ENCODE results near the gene PLAC1.

The PLAC1 gene

GRCh38 chrX:134633832-134634231, 24.4 kb downstream of the PLAC1 start:
- TF ChIP-seq YY1 (IDR thresholded peaks at IDR 0.05; ENCODE audit: low read depth) (no peak), CREB1 (IDR thresholded peaks at IDR 0.05; ENCODE audit: low read depth) (no peak), RAD21 (IDR thresholded peaks at IDR 0.05; ENCODE audit: low read depth) (no peak), MAX (IDR thresholded peaks at IDR 0.05) (no peak), CEBPB (IDR thresholded peaks at IDR 0.05) (no peak), ZBTB7A (IDR thresholded peaks at IDR 0.05; ENCODE audit: low read depth) (no peak), EGR1 (IDR thresholded peaks at IDR 0.05) (no peak), EP300 (IDR thresholded peaks at IDR 0.05; ENCODE audit: borderline replicate concordance) (no peak), REST (IDR thresholded peaks at IDR 0.05; ENCODE audit: low read depth) (no peak), TAF1 (IDR thresholded peaks at IDR 0.05; ENCODE audit: low read depth) (no peak), NFIC (IDR thresholded peaks at IDR 0.05) (no peak), USF1 (IDR thresholded peaks at IDR 0.05) (no peak), FOXM1 (IDR thresholded peaks at IDR 0.05; ENCODE audit: borderline replicate concordance, low read depth) (no peak), TCF12 (IDR thresholded peaks at IDR 0.05; ENCODE audit: low read depth) (no peak), TEAD4 (IDR thresholded peaks at IDR 0.05) (no peak)

GRCh38 chrX:134633394-134633793, 24.9 kb downstream of the PLAC1 start:
- TF ChIP-seq MAX (IDR thresholded peaks at IDR 0.05) = no peak
- no peak for TF ChIP-seq RAD21 (IDR thresholded peaks at IDR 0.05; ENCODE audit: low read depth)
- TF ChIP-seq TAF1 (IDR thresholded peaks at IDR 0.05; ENCODE audit: low read depth) = no peak
- no peak for TF ChIP-seq EP300 (IDR thresholded peaks at IDR 0.05; ENCODE audit: borderline replicate concordance)
- TF ChIP-seq NFIC (IDR thresholded peaks at IDR 0.05) = no peak

GRCh38 chrX:134632355-134632754, 25.9 kb downstream of the PLAC1 start:
- TF ChIP-seq FOXM1 (IDR thresholded peaks at IDR 0.05; ENCODE audit: borderline replicate concordance, low read depth) (no peak), REST (IDR thresholded peaks at IDR 0.05; ENCODE audit: low read depth) (no peak), MAX (IDR thresholded peaks at IDR 0.05) (no peak), TAF1 (IDR thresholded peaks at IDR 0.05; ENCODE audit: low read depth) (no peak), CEBPB (IDR thresholded peaks at IDR 0.05) (no peak), CREB1 (IDR thresholded peaks at IDR 0.05; ENCODE audit: low read depth) (no peak), RAD21 (IDR thresholded peaks at IDR 0.05; ENCODE audit: low read depth) (no peak), EP300 (IDR thresholded peaks at IDR 0.05; ENCODE audit: borderline replicate concordance) (no peak), YY1 (IDR thresholded peaks at IDR 0.05; ENCODE audit: low read depth) (no peak), EGR1 (IDR thresholded peaks at IDR 0.05) (no peak), TCF12 (IDR thresholded peaks at IDR 0.05; ENCODE audit: low read depth) (no peak), ZBTB7A (IDR thresholded peaks at IDR 0.05; ENCODE audit: low read depth) (no peak), NFIC (IDR thresholded peaks at IDR 0.05) (no peak), USF1 (IDR thresholded peaks at IDR 0.05) (no peak)

- TF ChIP-seq TEAD4 (IDR thresholded peaks at IDR 0.05) = no peak
- TF ChIP-seq TCF12 (IDR thresholded peaks at IDR 0.05; ENCODE audit: low read depth) = no peak
- no peak for TF ChIP-seq YY1 (IDR thresholded peaks at IDR 0.05; ENCODE audit: low read depth)
- TF ChIP-seq ZBTB7A (IDR thresholded peaks at IDR 0.05; ENCODE audit: low read depth) = no peak
Observed at GRCh38 chrX:134631426-134632346, 26.6 kb downstream of the PLAC1 start.

GRCh38 chrX:134628663-134629062, 29.6 kb downstream of the PLAC1 start:
- no peak for TF ChIP-seq TCF12 (IDR thresholded peaks at IDR 0.05; ENCODE audit: low read depth)
- no peak for TF ChIP-seq CREB1 (IDR thresholded peaks at IDR 0.05; ENCODE audit: low read depth)
- no peak for TF ChIP-seq CEBPB (IDR thresholded peaks at IDR 0.05)
- no peak for TF ChIP-seq EGR1 (IDR thresholded peaks at IDR 0.05)
- TF ChIP-seq RAD21 (IDR thresholded peaks at IDR 0.05; ENCODE audit: low read depth) = no peak
- TF ChIP-seq EP300 (IDR thresholded peaks at IDR 0.05; ENCODE audit: borderline replicate concordance) = no peak
- no peak for TF ChIP-seq NFIC (IDR thresholded peaks at IDR 0.05)
- no peak for TF ChIP-seq MAX (IDR thresholded peaks at IDR 0.05)

Measured in Ishikawa (cell line).